ENCODE results near the gene REV3L.

Gene REV3L

GRCh38 chr6:111437573-111437972, 45.4 kb downstream of the REV3L start:
- TF ChIP-seq CTCF (IDR thresholded peaks at IDR 0.05; ENCODE audit: control insufficient read depth, insufficient read depth, low read depth, low read length, missing control alignments), result no peak
- DNase-seq (ENCODE audit: low read depth), result no peak
- H3K4me3 ChIP-seq (ENCODE audit: control insufficient read depth, low read depth, low read length), result no peak overlapping the region

- DNase-seq (ENCODE audit: low read depth), result no peak
- no peak overlapping the region for H3K4me3 ChIP-seq (ENCODE audit: control insufficient read depth, low read depth, low read length)
- TF ChIP-seq CTCF (IDR thresholded peaks at IDR 0.05; ENCODE audit: control insufficient read depth, insufficient read depth, low read depth, low read length, missing control alignments), result no peak
Measured at GRCh38 chr6:111432511-111432910, 50.5 kb downstream of the REV3L start.

GRCh38 chr6:111430605-111431376, 52.2 kb downstream of the REV3L start:
- H3K4me3 ChIP-seq (ENCODE audit: control insufficient read depth, low read depth, low read length), result no peak overlapping the region
- no peak for DNase-seq (ENCODE audit: low read depth)
- no peak for TF ChIP-seq CTCF (IDR thresholded peaks at IDR 0.05; ENCODE audit: control insufficient read depth, insufficient read depth, low read depth, low read length, missing control alignments)

GRCh38 chr6:111429571-111429970, 53.4 kb downstream of the REV3L start:
- DNase-seq (ENCODE audit: low read depth), result no peak
- no peak overlapping the region for H3K4me3 ChIP-seq (ENCODE audit: control insufficient read depth, low read depth, low read length)
- TF ChIP-seq CTCF (IDR thresholded peaks at IDR 0.05; ENCODE audit: control insufficient read depth, insufficient read depth, low read depth, low read length, missing control alignments), result no peak

- H3K4me3 ChIP-seq (ENCODE audit: control insufficient read depth, low read depth, low read length), result no peak overlapping the region
- no peak for TF ChIP-seq CTCF (IDR thresholded peaks at IDR 0.05; ENCODE audit: control insufficient read depth, insufficient read depth, low read depth, low read length, missing control alignments)
- DNase-seq (ENCODE audit: low read depth), result no peak
Measured at GRCh38 chr6:111428811-111429210, 54.2 kb downstream of the REV3L start.

GRCh38 chr6:111427341-111428116, 55.5 kb downstream of the REV3L start:
- no peak overlapping the region for H3K4me3 ChIP-seq (ENCODE audit: control insufficient read depth, low read depth, low read length)
- TF ChIP-seq CTCF (IDR thresholded peaks at IDR 0.05; ENCODE audit: control insufficient read depth, insufficient read depth, low read depth, low read length, missing control alignments), result no peak
- DNase-seq (ENCODE audit: low read depth), result peak; percentile 73

Measured in AG09309 (cell line).